Gastroesophageal sphincter (tissue), 4 donors: ENCODE measurements around the gene PYY. TPM values are rescaled to one million over a fixed set of nuclear protein-coding genes. Genes with fewer than 3 reads are reported as not detected.
"Not testable (repeated sequence)": the region's sequence is repeated elsewhere in the genome, so short reads cannot be mapped to it uniquely, and the experiment has no call there.

Source experiments
- ATAC-seq: fragments of 150-250 bp; one replicate; pipeline ENCODE4 v1.9.1; 2016; ENCODE audit warnings: mild to moderate bottlenecking, moderate library complexity
- H3K27ac ChIP-seq, 4 donors: fragments of 200-600 bp; sonication (generic) in 3 of 4; 1 replicate in 3 of 4; 2 replicates in 1 of 4; pipeline ENCODE4 v1.5.1; 2016 to 2019
- H3K27me3 ChIP-seq: fragments of 200-600 bp; sonication (generic); one replicate; pipeline ENCODE4 v1.5.1; 2019
- H3K36me3 ChIP-seq, 2 donors: fragments of 200-600 bp; sonication (generic); one replicate each; pipeline ENCODE4 v1.5.1; 2019; ENCODE audit warnings: control low read depth in 1 of 2
- H3K4me1 ChIP-seq, 3 donors: fragments of 200-600 bp; sonication (generic); 1 replicate in 2 of 3; 2 replicates in 1 of 3; pipeline ENCODE4 v1.5.1; 2016 to 2019; ENCODE audit warnings: control low read depth in 2 of 3
- H3K4me3 ChIP-seq, 2 donors: fragments of 200-600 bp; sonication (generic); one replicate each; pipeline ENCODE4 v1.5.1; 2019; ENCODE audit warnings: mild to moderate bottlenecking in 1 of 2, moderate library complexity in 1 of 2
- H3K9me3 ChIP-seq, 3 donors: fragments of 200-600 bp; sonication (generic); one replicate each; pipeline ENCODE4 v1.5.1; 2017 to 2019; ENCODE audit warnings: control low read depth in 2 of 3
- EP300 ChIP-seq: sonication (generic); formaldehyde crosslinking; IDR thresholded peaks from one replicate; pipeline ENCODE4 v1.6.1; 2017; ENCODE audit warnings: antibody characterized with exemption, mild to moderate bottlenecking
- POLR2A ChIP-seq, 2 donors: fragments of 450-650 bp; IDR thresholded peaks; one replicate each; pipeline ENCODE4 v1.6.1; 2017; ENCODE audit warnings: antibody characterized with exemption in 2 of 2, mild to moderate bottlenecking in 2 of 2, moderate library complexity in 1 of 2
- POLR2AphosphoS5 ChIP-seq: sonication (generic); formaldehyde crosslinking; IDR thresholded peaks from one replicate; pipeline ENCODE4 v1.6.1; 2017; ENCODE audit warnings: antibody characterized with exemption
- WGBS, 2 donors: methylation state at CpG; one replicate each; pipeline ENCODE4 v1.1.5; 2018; ENCODE audit warnings: low coverage in 1 of 2; 5-methylcytosine and 5-hydroxymethylcytosine counted together
- total RNA-seq, 4 donors: library from RNA; depleted of rRNA; stranded (reverse); fragments of >200 nt; gene quantifications; one replicate each; pipeline ENCODE4 v1.1.0, GENCODE V29; 2016
- TF ChIP-seq, protein P1 (sequence below), 4 experiments: fragments of 200-600 bp in 2 of 4; fragments of 450-650 bp in 2 of 4; sonication (generic) in 1 of 4; IDR thresholded peaks; one replicate each; pipeline ENCODE4 v1.5.1; 2017 to 2019; ENCODE audit warnings: antibody characterized with exemption in 4 of 4, mild to moderate bottlenecking in 2 of 4, moderate library complexity in 2 of 4

PYY gene
- total RNA-seq, 4 donors from 2014 or later = not detected

DNA sequence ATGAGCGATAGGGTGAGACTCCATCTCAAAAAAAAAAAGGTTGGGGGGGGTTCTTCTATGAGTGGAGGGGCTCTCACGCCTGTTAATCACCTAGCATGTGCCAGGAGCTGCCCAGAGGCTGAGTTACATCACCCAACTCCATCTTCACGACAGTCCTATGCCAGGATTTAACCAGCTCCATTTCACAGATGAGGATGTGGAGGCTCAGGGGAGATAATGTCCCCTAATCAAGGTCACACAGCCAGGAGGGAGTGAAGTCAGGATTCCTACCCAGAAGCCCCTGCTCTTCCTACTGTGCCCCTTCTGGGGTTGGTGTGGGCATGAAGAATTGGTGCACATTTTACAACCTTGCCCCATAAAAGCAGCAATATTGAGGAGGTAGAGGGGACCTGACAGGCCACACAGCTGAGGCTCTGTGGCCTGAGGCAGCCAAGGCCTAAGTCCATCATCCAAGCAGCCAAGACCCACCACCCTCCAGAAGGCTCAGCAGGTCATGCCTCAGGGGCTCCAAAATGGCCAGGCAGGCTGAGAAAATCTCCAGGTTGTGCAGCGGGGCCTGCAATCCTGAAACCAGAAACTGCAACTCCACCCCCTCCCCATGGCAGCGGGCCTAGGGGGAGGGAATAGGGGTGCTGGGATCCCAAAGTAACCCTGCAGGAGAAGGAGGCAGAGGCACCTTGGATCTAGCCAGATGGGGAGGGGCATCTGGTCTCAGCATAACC is 18.4 kb downstream of the PYY start:
- peaks cover 80% of the 10 kb centered on the region for H3K27me3 ChIP-seq
- no peak overlapping the region for H3K4me3 ChIP-seq
- peaks cover 0 to 10% (median 4%) of the 10 kb centered on the region in 3 donors for H3K4me1 ChIP-seq
- H3K27ac ChIP-seq = no peak overlapping the region
- ATAC-seq = no peak
- no peaks in the 10 kb centered on the region for H3K36me3 ChIP-seq
- WGBS, 2 donors = 35 to 57% methylated on average over 2 to 3 of the region's 5 CpGs
- H3K9me3 ChIP-seq = no peaks in the 10 kb centered on the region
- TF ChIP-seq POLR2AphosphoS5 (no peak), POLR2A (IDR thresholded peaks at IDR 0.05) (no peak), EP300 (no peak)
- TF ChIP-seq, protein P1, sequence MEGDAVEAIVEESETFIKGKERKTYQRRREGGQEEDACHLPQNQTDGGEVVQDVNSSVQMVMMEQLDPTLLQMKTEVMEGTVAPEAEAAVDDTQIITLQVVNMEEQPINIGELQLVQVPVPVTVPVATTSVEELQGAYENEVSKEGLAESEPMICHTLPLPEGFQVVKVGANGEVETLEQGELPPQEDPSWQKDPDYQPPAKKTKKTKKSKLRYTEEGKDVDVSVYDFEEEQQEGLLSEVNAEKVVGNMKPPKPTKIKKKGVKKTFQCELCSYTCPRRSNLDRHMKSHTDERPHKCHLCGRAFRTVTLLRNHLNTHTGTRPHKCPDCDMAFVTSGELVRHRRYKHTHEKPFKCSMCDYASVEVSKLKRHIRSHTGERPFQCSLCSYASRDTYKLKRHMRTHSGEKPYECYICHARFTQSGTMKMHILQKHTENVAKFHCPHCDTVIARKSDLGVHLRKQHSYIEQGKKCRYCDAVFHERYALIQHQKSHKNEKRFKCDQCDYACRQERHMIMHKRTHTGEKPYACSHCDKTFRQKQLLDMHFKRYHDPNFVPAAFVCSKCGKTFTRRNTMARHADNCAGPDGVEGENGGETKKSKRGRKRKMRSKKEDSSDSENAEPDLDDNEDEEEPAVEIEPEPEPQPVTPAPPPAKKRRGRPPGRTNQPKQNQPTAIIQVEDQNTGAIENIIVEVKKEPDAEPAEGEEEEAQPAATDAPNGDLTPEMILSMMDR (IDR thresholded peaks at IDR 0.05) = no peak

DNA sequence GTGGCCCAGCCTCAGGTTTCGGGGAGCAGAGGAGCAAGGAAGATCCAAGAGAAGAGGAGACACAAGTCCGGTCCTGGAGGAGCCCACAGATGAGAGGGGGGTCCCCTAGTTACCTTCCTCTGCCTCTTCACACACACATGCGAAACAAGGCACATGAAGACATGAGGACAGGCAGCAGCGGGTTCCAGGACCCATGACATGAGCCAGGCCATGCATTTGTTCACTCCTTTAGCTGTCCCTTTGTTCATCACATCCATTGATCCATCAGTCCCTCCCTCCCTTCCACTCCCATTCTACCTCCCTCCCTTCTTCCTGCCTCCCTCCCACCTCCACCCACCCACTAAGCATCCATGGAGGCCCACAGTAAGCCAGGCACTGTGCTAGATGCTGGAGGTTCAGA is 20.8 kb downstream of the PYY start:
- WGBS, 2 donors = 100% methylated on average over 2 to 4 of the region's 4 CpGs
- peaks cover 80% of the 10 kb centered on the region for H3K27me3 ChIP-seq
- no peak for ATAC-seq
- no peak overlapping the region for H3K4me3 ChIP-seq
- H3K36me3 ChIP-seq = no peaks in the 10 kb centered on the region
- TF ChIP-seq POLR2A (IDR thresholded peaks at IDR 0.05) (no peak), POLR2AphosphoS5 (no peak), EP300 (no peak)
- TF ChIP-seq, protein P1 (IDR thresholded peaks at IDR 0.05) = no peak
- no peak overlapping the region for H3K27ac ChIP-seq
- H3K9me3 ChIP-seq = no peaks in the 10 kb centered on the region
- H3K4me1 ChIP-seq = peaks cover 0 to 4% (median 1%) of the 10 kb centered on the region in 3 donors

DNA sequence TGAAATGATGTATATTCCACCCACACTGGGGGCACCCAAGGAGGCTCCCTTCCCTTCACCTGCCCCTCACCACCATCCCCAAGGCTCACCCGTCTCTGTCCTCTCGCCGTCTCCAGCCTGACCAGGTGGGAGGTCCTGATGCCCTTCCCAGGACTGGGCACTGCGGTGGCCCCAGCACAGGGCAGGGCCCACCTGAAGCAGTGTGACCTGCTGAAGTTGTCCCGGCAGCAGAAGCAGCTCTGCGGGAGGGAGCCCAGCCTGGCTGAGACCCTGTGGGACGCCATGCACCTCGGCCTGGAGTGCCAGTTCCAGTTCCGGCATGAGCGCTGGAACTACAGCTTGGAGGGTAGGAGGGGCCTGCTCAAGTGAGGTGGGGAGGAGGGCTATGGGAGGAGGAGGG is 21.4 kb downstream of the PYY start:
- 100% methylated on average over 3 of the region's 10 CpGs; no CpG with 5 or more reads in 1 of the 2 donors for whole genome bisulfite sequencing, 2 donors

DNA sequence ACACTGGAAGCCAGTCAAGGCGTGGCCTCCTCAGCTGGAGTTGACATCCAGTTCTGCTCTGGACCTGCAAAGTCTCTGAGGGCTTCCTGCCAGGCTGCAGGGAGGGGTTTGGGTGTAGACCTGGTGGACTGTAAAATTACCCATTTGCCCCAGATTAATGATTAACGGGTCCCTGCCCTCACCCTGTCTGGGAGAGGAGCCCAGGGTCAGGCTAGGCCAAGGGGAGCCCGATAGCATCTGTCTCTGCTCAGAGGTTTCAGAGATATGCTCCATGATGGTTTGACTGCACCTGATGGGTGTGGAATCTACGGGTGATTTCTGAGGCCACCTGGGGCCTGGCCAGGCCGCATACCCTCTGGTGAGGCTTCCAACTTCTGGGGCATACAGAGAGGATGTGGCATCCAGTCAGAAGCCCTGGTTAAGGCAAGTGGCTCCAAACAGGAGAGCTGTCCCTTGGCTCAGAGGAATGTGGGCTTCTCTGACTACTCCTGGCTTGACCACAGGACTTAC is 22.6 kb downstream of the PYY start:
- no peak for ATAC-seq
- TF ChIP-seq POLR2A (IDR thresholded peaks at IDR 0.05) = no peak
- no peak for TF ChIP-seq POLR2AphosphoS5
- TF ChIP-seq, protein P1 (IDR thresholded peaks at IDR 0.05) = no peak
- no peak for TF ChIP-seq EP300
- peaks cover 76% of the 10 kb centered on the region for H3K27me3 ChIP-seq

More for the DNA sequence above, 21.4 kb downstream of the PYY start:
- no peak for ATAC-seq
- Histone ChIP-seq H3K9me3 (no peaks in the 10 kb centered on the region), H3K27ac (no peak overlapping the region), H3K4me3 (no peak overlapping the region), H3K4me1 (peaks cover 0 to 7% (median 1%) of the 10 kb centered on the region in 3 donors), H3K27me3 (peaks cover 78% of the 10 kb centered on the region), H3K36me3 (no peaks in the 10 kb centered on the region)
- no peak for TF ChIP-seq POLR2A (IDR thresholded peaks at IDR 0.05)
- TF ChIP-seq POLR2AphosphoS5 = no peak
- TF ChIP-seq, protein P1 (IDR thresholded peaks at IDR 0.05) = no peak
- TF ChIP-seq EP300 = no peak

DNA sequence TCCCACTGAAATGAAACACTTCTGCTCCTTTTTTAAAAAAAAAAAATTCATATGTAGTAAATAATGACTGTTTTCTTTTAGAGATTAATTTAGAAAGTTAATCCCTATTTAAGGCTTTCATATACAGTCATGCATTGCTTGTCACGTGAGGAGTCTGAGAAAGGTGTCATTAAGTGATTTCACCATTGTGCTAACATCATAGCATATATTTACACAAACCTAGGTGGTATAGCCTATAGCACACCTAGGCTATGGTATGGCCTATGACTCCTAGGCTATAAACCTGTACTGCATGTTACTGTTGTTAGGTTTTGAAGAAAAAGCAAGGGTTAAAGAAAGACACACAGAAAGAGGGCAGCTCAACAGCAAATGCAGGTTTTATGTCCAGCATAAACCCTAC is 25.1 kb downstream of the PYY start:
- peaks cover 77% of the 10 kb centered on the region for H3K27me3 ChIP-seq
- WGBS, 2 donors = 83 to 88% methylated on average over 1 of the region's 1 CpG
- no peaks in the 10 kb centered on the region for H3K9me3 ChIP-seq
- H3K36me3 ChIP-seq = no peaks in the 10 kb centered on the region
- H3K4me3 ChIP-seq = no peak overlapping the region
- no peak for ATAC-seq
- peaks cover 0 to 14% (median 8%) of the 10 kb centered on the region in 3 donors for H3K4me1 ChIP-seq
- no peak for TF ChIP-seq POLR2A (IDR thresholded peaks at IDR 0.05)
- TF ChIP-seq EP300 = no peak
- TF ChIP-seq POLR2AphosphoS5 = no peak
- TF ChIP-seq, protein P1 (IDR thresholded peaks at IDR 0.05) = no peak
- no peak overlapping the region for H3K27ac ChIP-seq

More for the DNA sequence above, 22.6 kb downstream of the PYY start:
- Histone ChIP-seq H3K27ac (no peak overlapping the region), H3K36me3 (no peaks in the 10 kb centered on the region), H3K4me3 (no peak overlapping the region), H3K9me3 (no peaks in the 10 kb centered on the region), H3K4me1 (peaks cover 0 to 14% (median 8%) of the 10 kb centered on the region in 3 donors)
- 80 to 90% methylated on average over 1 to 2 of the region's 5 CpGs for whole genome bisulfite sequencing, 2 donors

DNA sequence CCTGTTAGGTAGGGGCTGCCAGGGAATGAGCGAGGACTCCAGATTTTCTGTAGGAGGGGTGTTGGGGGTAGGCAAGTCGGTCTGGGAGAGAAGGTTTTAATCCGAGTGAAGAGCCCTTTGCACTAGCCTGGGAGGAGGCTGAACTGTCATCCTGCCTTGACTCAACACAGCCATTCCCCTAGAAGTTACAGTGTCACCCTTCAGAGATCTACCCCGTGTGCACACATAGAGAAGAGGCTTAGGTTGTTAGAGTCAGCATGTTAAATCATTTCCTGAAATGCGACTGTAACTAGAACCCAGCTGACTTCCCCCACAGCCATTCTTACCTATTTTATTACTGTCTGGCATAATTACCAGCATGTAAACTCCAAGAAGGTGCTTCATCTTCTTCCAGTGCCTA is 25.8 kb downstream of the PYY start:
- not testable (repeated sequence) for H3K4me3 ChIP-seq, H3K36me3 ChIP-seq, ATAC-seq, H3K9me3 ChIP-seq, H3K27ac ChIP-seq
- peaks cover 76% of the 10 kb centered on the region for H3K27me3 ChIP-seq
- H3K4me1 ChIP-seq = peaks cover 0 to 14% (median 8%) of the 10 kb centered on the region in 3 donors
- 10 to 40% methylated on average over 2 to 5 of the region's 5 CpGs for WGBS, 2 donors
